NCI-H446 (cell line): ENCODE data around the gene TARP.
"Not testable (repeated sequence)": the region's sequence is repeated elsewhere in the genome, so short reads cannot be mapped to it uniquely, and the experiment has no call there.

Source experiments
- DNase-seq, 2 experiments: peaks; one replicate each; lab custom pipeline; 2025; lab: John Stamatoyannopoulos, UW

TARP gene

GRCh38 chr7:38262026-38262425 lies 11.4 kb downstream of the TARP start:
- not testable (repeated sequence) for DNase-seq

DNA sequence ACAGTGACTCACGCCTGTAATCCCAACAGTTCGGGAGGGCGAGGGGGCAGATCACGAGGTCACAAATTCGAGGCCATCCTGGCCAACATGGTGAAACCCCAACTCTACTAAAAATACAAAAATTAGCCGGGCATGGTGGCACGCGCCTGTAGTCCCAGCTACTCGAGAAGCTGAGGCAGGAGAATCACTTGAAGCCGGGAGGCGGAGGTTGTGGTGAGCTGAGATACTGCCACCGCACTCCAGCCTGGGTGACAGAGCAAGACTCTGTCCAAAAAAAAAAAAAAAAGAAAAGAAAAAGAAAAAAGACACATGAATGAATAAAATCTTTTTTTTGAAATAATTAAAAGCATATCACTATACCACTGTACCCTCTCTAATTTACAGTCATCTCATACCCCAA lies 11.8 kb downstream of the TARP start:
- DNase-seq: not testable (repeated sequence)

DNA sequence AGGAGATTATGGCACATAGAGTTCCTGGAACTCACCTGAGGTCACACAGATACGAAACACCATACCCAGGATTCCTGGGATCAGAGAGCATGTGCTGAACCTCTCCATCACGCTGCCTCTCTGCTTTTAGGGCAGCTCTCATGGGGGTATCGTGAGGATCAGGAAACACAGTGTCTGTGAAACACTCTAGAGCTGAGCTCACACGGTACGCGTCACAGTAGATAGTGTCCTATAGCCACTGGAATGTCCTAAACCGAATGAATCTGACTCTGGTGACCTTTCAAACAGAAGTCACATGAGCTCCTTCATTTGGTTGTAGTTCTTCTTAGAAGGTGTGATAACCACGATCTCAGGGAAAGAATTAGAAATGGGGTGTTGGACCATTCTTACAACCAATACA lies 14.3 kb downstream of the TARP start:
- DNase-seq: not testable (repeated sequence)

DNA sequence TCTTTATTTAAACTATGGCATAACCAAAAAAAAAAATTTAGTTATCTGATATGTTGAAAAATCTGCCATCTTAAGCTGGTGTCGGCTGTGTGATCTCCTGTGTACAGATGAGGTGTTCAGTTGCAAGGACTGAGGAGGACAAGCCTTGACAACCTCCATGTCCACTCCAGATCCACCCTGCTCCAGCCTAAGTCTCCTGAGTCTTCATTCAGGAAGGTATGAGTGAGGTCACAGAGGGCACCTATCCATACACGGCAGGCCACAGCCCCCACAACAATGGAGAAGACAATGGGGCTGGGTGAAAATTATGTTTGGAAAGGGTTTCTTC lies 16.1 kb downstream of the TARP start:
- no peak for DNase-seq

DNA sequence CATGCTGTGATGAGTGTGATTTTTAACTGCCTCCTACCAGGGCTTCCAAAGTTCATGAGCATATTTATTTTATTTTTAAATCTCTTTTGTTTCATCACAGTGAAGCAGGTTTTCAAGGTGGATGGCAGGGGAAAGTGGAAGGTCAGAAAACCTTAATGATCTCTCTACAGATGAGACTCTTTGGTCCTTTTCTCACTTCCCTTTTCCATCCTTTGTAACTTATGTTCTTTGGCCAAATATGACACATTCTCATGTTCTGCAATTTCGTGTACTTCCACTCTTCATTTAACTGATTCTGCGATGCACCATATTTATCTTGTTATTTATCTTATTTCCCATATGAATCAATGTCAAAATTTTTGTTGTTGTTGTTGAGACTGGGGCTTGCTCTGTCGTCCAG lies 23.6 kb downstream of the TARP start:
- not testable (repeated sequence) for DNase-seq

- no peak for DNase-seq
Measured at GRCh38 chr7:38248069-38248567, 25.3 kb downstream of the TARP start.

DNA sequence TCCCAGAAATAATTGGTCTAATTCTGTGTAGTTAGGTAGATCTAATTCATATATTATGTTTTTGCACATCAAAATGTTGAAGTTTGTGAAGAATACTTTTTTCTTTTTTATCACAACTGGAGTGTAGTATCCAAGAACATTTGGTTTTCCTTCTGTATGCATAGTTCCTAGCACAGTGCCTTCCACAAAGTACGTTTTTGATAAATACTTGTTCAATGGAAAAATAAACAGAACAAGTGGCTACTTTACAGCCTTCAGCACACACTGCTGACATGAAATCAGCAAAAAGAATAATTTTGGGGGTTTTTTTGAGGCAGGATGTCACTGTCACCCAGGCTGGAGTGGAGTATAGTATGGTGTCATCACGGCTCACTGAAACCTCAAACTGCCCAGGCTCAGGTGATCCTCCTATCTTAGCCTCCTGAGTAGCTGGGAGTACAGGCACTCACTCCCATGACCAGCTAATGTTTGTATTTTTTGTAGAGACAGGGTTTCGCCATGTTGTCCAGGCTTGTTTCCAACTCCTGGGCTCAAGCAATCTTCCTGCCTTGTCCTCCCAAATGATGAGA lies 27.9 kb downstream of the TARP start:
- no peak for DNase-seq

DNA sequence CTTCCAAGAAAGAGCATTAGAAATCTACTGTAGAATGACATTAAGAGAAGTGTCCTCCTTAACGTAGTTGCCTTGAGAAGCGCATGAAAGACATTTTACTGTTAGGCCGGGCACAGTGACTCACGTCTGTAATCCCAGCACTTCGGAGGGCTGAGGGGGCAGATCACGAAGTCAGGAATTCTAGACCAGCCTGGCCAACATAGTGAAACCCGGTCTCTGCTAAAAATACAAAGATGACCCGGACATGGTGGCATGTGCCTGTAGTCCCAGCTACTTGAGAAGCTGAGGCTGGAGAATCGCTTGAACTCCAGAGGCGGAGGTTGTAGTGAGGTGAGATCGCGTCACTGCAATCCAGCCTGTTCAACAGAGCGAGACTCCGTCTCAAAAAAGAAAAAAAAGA lies 28.9 kb downstream of the TARP start:
- DNase-seq: no peak

DNA sequence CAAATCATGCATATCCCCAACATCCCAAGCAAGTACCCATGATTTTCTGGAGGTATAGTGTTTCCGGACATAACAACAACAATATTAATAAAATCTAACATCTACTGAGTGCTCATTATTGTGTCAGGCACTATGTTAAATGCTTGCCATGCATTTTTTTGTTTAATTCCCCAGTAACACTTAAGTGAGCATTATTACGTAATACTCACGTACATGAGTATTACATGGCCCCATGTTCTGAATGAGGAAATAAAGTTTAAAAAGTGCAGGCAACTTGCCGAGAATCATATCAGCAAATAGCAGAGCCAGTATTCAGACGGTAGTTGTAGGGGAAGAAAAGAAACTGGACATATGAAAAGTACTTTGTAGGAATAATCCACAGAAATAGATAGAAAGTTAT lies 30.1 kb downstream of the TARP start:
- DNase-seq: not testable (repeated sequence)

GRCh38 chr7:38242814-38243213 lies 30.6 kb downstream of the TARP start:
- DNase-seq: no peak

GRCh38 chr7:38241071-38241470 lies 32.4 kb downstream of the TARP start:
- no peak for DNase-seq

- not testable (repeated sequence) for DNase-seq
Measured at GRCh38 chr7:38239129-38239528, 34.3 kb downstream of the TARP start.

DNA sequence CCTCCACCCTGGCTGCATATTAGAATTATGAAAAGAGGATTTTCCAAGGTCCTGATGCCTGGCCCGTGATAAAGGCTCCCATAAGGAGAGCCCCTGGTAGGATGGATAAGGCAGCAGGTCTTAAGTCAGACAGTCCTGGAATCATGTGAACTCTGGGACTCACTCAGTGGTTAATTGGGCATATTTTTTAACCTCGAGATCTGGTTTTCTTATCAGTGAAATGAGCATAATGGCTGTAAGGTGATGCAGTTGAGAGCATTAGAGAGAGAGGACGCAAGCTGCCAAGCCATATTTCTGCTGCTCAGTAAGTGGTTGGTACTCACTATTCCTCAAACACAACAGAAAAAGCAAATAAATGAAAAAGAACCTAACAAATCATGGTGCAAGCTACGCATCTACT lies 37.8 kb downstream of the TARP start:
- no peak for DNase-seq

DNA sequence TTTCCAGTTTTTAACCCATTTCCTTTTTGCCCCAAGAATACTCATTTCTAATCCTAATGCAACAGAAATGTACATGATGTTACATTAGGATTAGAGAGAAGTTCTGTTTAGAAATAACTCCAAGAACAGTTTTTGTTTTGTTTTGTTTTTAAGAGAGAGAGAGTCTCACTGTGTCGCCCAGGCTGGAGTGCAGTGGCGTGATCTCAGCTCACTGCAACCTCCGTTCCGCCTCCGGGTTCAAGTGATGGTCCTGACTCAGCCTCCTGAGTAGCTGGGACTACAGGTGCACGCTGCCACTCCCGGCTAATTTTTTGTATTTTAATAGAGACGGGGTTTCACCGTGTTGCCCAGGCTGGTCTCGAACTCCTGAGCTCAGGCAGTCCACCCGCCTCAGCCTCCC lies 38.7 kb downstream of the TARP start:
- not testable (repeated sequence) for DNase-seq

- no peak for DNase-seq
Measured at GRCh38 chr7:38232502-38233366, 40.7 kb downstream of the TARP start.

DNA sequence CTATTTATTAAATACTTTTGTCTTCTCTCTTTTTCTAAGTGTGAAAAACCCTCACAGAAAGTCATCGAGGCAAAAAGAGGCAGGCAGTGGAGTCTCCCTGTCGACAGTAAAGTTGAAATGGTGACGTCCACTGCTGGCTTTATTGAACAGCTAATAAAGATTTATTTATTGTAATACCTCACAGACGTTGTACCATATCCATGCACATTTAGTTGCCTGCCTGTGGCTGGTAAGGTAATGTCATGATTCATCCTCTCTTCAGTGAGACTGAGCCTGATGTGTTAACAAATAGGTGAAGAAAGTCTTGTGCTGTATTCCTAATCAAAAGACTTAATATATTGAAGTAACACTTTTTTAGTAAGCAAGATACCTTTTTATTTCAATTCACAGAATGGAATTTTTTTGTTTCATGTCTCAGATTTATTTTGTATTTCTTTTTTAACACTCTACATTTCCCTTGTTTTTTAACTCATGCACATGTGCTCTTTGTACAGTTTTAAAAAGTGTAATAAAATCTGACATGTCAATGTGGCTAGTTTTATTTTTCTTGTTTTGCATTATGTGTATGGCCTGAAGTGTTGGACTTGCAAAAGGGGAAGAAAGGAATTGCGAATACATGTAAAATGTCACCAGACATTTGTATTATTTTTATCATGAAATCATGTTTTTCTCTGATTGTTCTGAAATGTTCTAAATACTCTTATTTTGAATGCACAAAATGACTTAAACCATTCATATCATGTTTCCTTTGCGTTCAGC lies 43.4 kb downstream of the TARP start:
- no peak for DNase-seq

DNA sequence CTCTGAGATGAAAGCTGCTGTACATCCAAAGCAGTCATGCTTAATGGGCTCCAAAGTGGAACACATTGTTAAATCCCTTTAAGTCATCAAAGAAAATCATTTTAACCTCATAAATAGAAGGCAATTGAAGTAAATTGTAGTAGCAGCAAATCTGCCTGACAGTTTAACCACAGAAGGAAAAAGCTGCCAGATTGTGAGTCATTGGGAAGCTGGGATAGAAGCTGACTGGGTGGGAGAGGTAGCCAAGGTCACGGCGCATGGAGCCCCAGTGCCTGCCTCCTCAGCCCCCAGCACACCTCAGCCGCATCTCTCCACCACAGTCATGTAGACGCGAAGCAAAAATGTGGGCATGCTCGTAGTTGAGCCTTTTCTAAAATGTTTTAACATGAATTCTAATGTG lies 44.0 kb downstream of the TARP start:
- no peak for DNase-seq

- no peak for DNase-seq
Measured at GRCh38 chr7:38224392-38224791, 49.0 kb downstream of the TARP start.

DNA sequence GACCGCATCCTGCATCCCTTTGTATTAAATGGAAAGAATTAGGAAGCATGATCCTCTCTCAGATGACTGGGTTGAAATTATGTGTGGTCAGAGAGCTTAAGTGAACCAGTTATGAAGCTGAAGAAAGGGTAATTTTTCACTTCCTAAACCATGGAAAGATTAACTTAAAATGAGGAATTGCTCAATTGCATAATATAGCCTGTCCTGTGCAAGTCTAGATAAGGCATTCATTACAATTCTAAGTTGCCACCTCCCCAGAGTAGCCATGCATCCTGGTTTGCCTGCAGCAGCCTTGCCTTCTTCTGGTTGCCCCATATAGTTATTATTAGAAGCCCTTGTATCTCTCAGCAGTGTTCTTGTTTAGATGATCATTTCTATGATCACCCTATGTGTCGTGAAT lies 50.1 kb downstream of the TARP start:
- DNase-seq: no peak

DNA sequence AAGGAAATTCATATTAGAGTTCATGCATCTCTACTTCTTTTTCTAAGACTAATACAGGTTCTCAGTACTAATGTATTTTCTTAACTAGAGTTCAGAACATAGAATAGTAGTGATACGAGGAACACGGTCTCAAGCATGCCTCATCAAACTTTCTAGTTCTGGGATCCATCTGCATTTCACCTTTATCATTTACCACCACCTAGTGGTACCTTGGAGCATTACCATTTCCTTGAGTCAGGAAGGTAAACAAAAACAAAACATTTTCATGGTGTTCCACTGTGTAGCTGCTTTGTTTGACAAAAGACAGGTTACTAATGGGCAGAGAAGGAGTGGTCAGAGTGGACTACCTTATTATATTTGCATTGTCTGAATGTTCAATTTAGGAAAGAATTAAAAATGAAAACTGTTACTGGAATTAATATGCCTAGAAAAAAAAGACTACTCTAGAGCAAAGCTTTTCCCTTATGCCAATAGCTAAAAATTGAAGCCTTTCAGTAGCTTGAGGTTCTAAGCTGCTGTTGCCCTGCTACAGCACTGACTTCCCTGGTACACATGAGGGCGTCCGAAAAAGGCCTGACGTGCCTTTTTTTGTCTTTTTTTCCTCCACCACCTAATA lies 50.8 kb downstream of the TARP start:
- peak; percentile 40 to 52 for DNase-seq

- DNase-seq: no peak
Measured at GRCh38 chr7:38220452-38220851, 53.0 kb downstream of the TARP start.

- no peak for DNase-seq
Measured at GRCh38 chr7:38217672-38218071, 55.8 kb downstream of the TARP start.
